H1 (cell line): Measurements from ENCODE around the gene ESYT2. TPM values are rescaled to one million over a fixed set of nuclear protein-coding genes. Genes with fewer than 3 reads are reported as not detected.

Source experiments
- CTCF ChIA-PET: fragments of 300-600 bp; sonication (Branson Sonifier 250); formaldehyde crosslinking; loops from one replicate; lab custom pipeline; 2021; ENCODE audit not compliant: partially characterized antibody; lab: Charles Lee
- POLR2A ChIA-PET: fragments of 300-600 bp; sonication (Branson Sonifier 250); formaldehyde crosslinking; loops from one replicate; lab custom pipeline; 2021; ENCODE audit warnings: inconsistent platforms; ENCODE audit not compliant: partially characterized antibody; lab: Charles Lee
- DNase-seq, 2 experiments: peaks; one replicate each; pipeline versions ENCODE4 v3.0.0 to v3.0.0-alpha.2; 2010 to 2022; ENCODE audit warnings: low spot score in 2 of 2, low read depth in 1 of 2, mixed read lengths in 1 of 2
- FAIRE-seq: peaks from 2 replicates; lab custom pipeline; 2011; peaks lifted over from hg19 to GRCh38; lab: Jason Lieb, UNC
- H2AFZ ChIP-seq: 2 replicates; pipeline ENCODE4 v1.8.1; 2012; ENCODE audit warnings: low read length, inconsistent platforms
- H2AK5ac ChIP-seq: 2 replicates; pipeline ENCODE4 v1.6.1; 2013; ENCODE audit warnings: low read depth, low read length
- H2BK120ac ChIP-seq: replicated peaks from 2 replicates; pipeline ENCODE3; 2013; ENCODE audit warnings: low read depth, low read length, inconsistent platforms
- H2BK12ac ChIP-seq: 2 replicates; pipeline ENCODE4 v1.6.1; 2013; ENCODE audit warnings: low read depth, low read length
- H2BK15ac ChIP-seq: 2 replicates; pipeline ENCODE4 v1.6.1; 2013; ENCODE audit warnings: low read length
- H2BK20ac ChIP-seq: 2 replicates; pipeline ENCODE4 v1.6.1; 2013; ENCODE audit warnings: low read length
- H2BK5ac ChIP-seq: 2 replicates; pipeline ENCODE4 v1.6.1; 2013; ENCODE audit warnings: low read depth, low read length
- H3K14ac ChIP-seq: 2 replicates; pipeline ENCODE4 v1.6.1; 2013; ENCODE audit warnings: inconsistent platforms; ENCODE audit not compliant: insufficient read length
- H3K18ac ChIP-seq: 2 replicates; pipeline ENCODE4 v1.6.1; 2013; ENCODE audit warnings: low read length; ENCODE audit errors: extremely low read depth
- H3K23ac ChIP-seq: 2 replicates; pipeline ENCODE4 v1.6.1; 2013; ENCODE audit warnings: inconsistent platforms; ENCODE audit not compliant: insufficient read length
- H3K23me2 ChIP-seq: 2 replicates; pipeline ENCODE4 v1.6.1; 2013; ENCODE audit warnings: low read depth, low read length
- H3K27ac ChIP-seq: 2 replicates; pipeline ENCODE4 v1.6.1; 2011; ENCODE audit warnings: low read depth, low read length, inconsistent platforms
- H3K27me3 ChIP-seq, 4 experiments: replicated peaks in 1 of 4; 1 replicate in 1 of 4; 2 replicates in 3 of 4; pipeline versions ENCODE4 v1.6.1 to v1.8.1; 2011 to 2013; ENCODE audit warnings: low read length in 3 of 4, mild to moderate bottlenecking in 3 of 4, inconsistent platforms in 2 of 4, mixed read lengths in 2 of 4, moderate library complexity in 1 of 4; ENCODE audit not compliant: control insufficient read depth in 3 of 4, insufficient read depth in 3 of 4; ENCODE audit errors: extremely low read depth in 1 of 4
- H3K36me3 ChIP-seq, 4 experiments: 2 replicates each; pipeline versions ENCODE4 v1.6.1 to v1.8.1; 2011 to 2013; ENCODE audit warnings: mild to moderate bottlenecking in 4 of 4, low read length in 3 of 4, moderate library complexity in 2 of 4, control low read depth in 1 of 4, inconsistent platforms in 1 of 4; ENCODE audit not compliant: insufficient read depth in 4 of 4, control insufficient read depth in 2 of 4
- H3K4ac ChIP-seq: replicated peaks from 2 replicates; pipeline ENCODE3; 2013; ENCODE audit warnings: low read length, low read depth, mixed read lengths, inconsistent platforms; ENCODE audit not compliant: insufficient read length
- H3K4me1 ChIP-seq, 4 experiments: replicated peaks in 1 of 4; 1 replicate in 1 of 4; 2 replicates in 3 of 4; pipeline versions ENCODE4 v1.6.1 to v1.8.1; 2011 to 2013; ENCODE audit warnings: low read length in 3 of 4, inconsistent platforms in 2 of 4, mixed read lengths in 1 of 4; ENCODE audit not compliant: insufficient read depth in 4 of 4, control insufficient read depth in 3 of 4
- H3K4me2 ChIP-seq, 2 experiments: 2 replicates each; pipeline versions ENCODE4 v1.6.1 to v1.8.1; 2011 to 2013; ENCODE audit warnings: low read depth in 2 of 2, low read length in 2 of 2, control low read depth in 1 of 2, inconsistent platforms in 1 of 2, mild to moderate bottlenecking in 1 of 2; ENCODE audit not compliant: insufficient read depth in 1 of 2
- H3K4me3 ChIP-seq, 4 experiments: fragments of 200-600, 300-600 bp in 1 of 4; sonication (generic), shearing (Covaris generic), sonication (Bioruptor Twin) in 1 of 4; 2 replicates each; pipeline versions ENCODE4 v1.5.1 to v1.8.1; 2011 to 2016; ENCODE audit warnings: low read length in 4 of 4, low read depth in 3 of 4, control low read depth in 2 of 4, inconsistent platforms in 2 of 4, mild to moderate bottlenecking in 2 of 4, mixed read lengths in 1 of 4, moderate library complexity in 1 of 4; ENCODE audit not compliant: insufficient read depth in 2 of 4; ENCODE audit errors: extremely low read depth in 1 of 4
- H3K56ac ChIP-seq: replicated peaks from 2 replicates; pipeline ENCODE3; 2013; ENCODE audit warnings: low read depth, mild to moderate bottlenecking, mixed read lengths, low read length, inconsistent platforms; ENCODE audit not compliant: insufficient read length
- H3K79me1 ChIP-seq: 2 replicates; pipeline ENCODE4 v1.6.1; 2013; ENCODE audit warnings: low read depth, low read length, control low read depth
- H3K79me2 ChIP-seq, 2 experiments: 2 replicates each; pipeline versions ENCODE4 v1.6.1 to v1.8.1; 2012 to 2013; ENCODE audit warnings: low read length in 2 of 2, mild to moderate bottlenecking in 2 of 2, inconsistent platforms in 1 of 2; ENCODE audit not compliant: insufficient read depth in 2 of 2, control insufficient read depth in 1 of 2
- H3K9ac ChIP-seq, 4 experiments: replicated peaks in 1 of 4; 1 replicate in 1 of 4; 2 replicates in 3 of 4; pipeline versions ENCODE4 v1.6.1 to v1.8.1; 2011 to 2013; ENCODE audit warnings: low read depth in 3 of 4, low read length in 3 of 4, control low read depth in 2 of 4, mild to moderate bottlenecking in 2 of 4, moderate library complexity in 2 of 4, inconsistent platforms in 1 of 4; ENCODE audit errors: extremely low read depth in 1 of 4
- H3K9me3 ChIP-seq, 2 experiments: 2 replicates each; pipeline versions ENCODE4 v1.6.1 to v1.8.1; 2012 to 2013; ENCODE audit warnings: mild to moderate bottlenecking in 2 of 2, moderate library complexity in 2 of 2, control low read depth in 1 of 2, inconsistent platforms in 1 of 2, low read depth in 1 of 2, low read length in 1 of 2, mixed read lengths in 1 of 2; ENCODE audit not compliant: insufficient read depth in 2 of 2
- H4K20me1 ChIP-seq, 2 experiments: replicated peaks in 1 of 2; 2 replicates each; pipeline versions ENCODE3 to v1.8.1; 2011 to 2013; ENCODE audit warnings: inconsistent platforms in 2 of 2, low read length in 2 of 2, mild to moderate bottlenecking in 1 of 2; ENCODE audit not compliant: insufficient read depth in 2 of 2, control insufficient read depth in 1 of 2
- H4K5ac ChIP-seq: 2 replicates; pipeline ENCODE4 v1.6.1; 2013; ENCODE audit warnings: low read length, low read depth, mixed read lengths, inconsistent platforms; ENCODE audit not compliant: insufficient read length
- H4K8ac ChIP-seq: 2 replicates; pipeline ENCODE4 v1.8.0; 2013; ENCODE audit warnings: mild to moderate bottlenecking, moderate library complexity, low read length, inconsistent platforms; ENCODE audit not compliant: insufficient read depth; ENCODE audit errors: extremely low read depth
- H4K91ac ChIP-seq: replicated peaks from 2 replicates; pipeline ENCODE3; 2013; ENCODE audit warnings: low read length, mixed read lengths, inconsistent platforms; ENCODE audit not compliant: insufficient read length
- ATF2 ChIP-seq: IDR thresholded peaks from 2 replicates; pipeline ENCODE4 v1.6.1; 2012; ENCODE audit warnings: low read length, inconsistent platforms
- POLR2AphosphoS5 ChIP-seq: IDR thresholded peaks from 2 replicates; pipeline ENCODE4 v1.6.1; 2011; ENCODE audit warnings: low read depth, low read length
- RAD21 ChIP-seq, 2 experiments: IDR thresholded peaks in 1 of 2; conservative IDR thresholded peaks in 1 of 2; 2 replicates each; pipeline ENCODE4 v1.6.1; 2011; ENCODE audit warnings: low read depth in 2 of 2, low read length in 2 of 2, improper control_type of control experiment in 1 of 2, inconsistent platforms in 1 of 2, mild to moderate bottlenecking in 1 of 2, moderate library complexity in 1 of 2
- SRF ChIP-seq: IDR thresholded peaks from 2 replicates; pipeline ENCODE4 v1.6.1; 2011; ENCODE audit warnings: mild to moderate bottlenecking, low read depth, low read length, moderate library complexity
- WGBS, 2 experiments: shearing (Covaris generic) in 1 of 2; methylation state at CpG; one replicate each; pipeline versions ENCODE4 v1.1.6 to v1.1.7; 2013 to 2015; ENCODE audit warnings: low lambda C conversion rate in 2 of 2, mixed read lengths in 2 of 2, inconsistent platforms in 1 of 2, low coverage in 1 of 2, missing lambda C conversion rate in 1 of 2; ENCODE audit not compliant: insufficient replicate concordance in 2 of 2, insufficient coverage in 1 of 2, insufficient read length in 1 of 2; ENCODE audit errors: extremely low coverage in 1 of 2, missing lambda C conversion rate in 1 of 2; 5-methylcytosine and 5-hydroxymethylcytosine counted together
- polyA plus RNA-seq, 7 experiments: library from polyadenylated mRNA; depleted of rRNA in 3 of 7; stranded (reverse) in 5 of 7; unstranded in 2 of 7; fragments of >200 nt in 5 of 7; fragments of 200-250 nt in 2 of 7; gene quantifications; 1 replicate in 5 of 7; 2 replicates in 1 of 7; 4 replicates in 1 of 7; pipeline versions ENCODE4 v1.2.1 to v1.2.3, GENCODE V29; 2011 to 2013; ENCODE audit warnings: missing spikeins in 2 of 7, mixed read lengths in 2 of 7
- total RNA-seq: library from RNA; stranded (reverse); fragmentation: NEBNext Ultra II Directional; extraction: Animal tissue kit (Norgen Biotek cat#: 25700); gene quantifications from 2 replicates; pipeline ENCODE4 v1.2.1, GENCODE V29; 2021

The ESYT2 gene
- total and polyA plus RNA-seq, 2 of the 8 experiments (the other 6 are each of a cell fraction or from before 2014, with no cell fraction given): 27.0 to 37.5 TPM

- Histone ChIP-seq H2AK5ac (no peak overlapping the region), H2BK12ac (no peak overlapping the region), H4K8ac (no peak overlapping the region), H3K23ac (no peak overlapping the region), H3K56ac (no peak overlapping the region), H3K18ac (no peak overlapping the region), H4K5ac (no peak overlapping the region), H3K27me3 (no peaks in the 10 kb centered on the region), H3K23me2 (no peaks in the 10 kb centered on the region), H3K9ac (no peak overlapping the region), H3K79me1 (no peaks in the 10 kb centered on the region), H4K91ac (no peak overlapping the region), H3K4me1 (peaks cover 0 to 7% (median 0%) of the 10 kb centered on the region in 4 experiments; a peak in 1 of 7 replicates), H4K20me1 (no peaks in the 10 kb centered on the region), H2BK20ac (no peak overlapping the region), H2BK120ac (no peak overlapping the region), H3K9me3 (no peaks in the 10 kb centered on the region), H3K14ac (no peak overlapping the region), H2AFZ (no peak overlapping the region), H3K79me2 (no peaks in the 10 kb centered on the region; a peak in 1 of 4 replicates), H3K36me3 (no peaks in the 10 kb centered on the region), H3K4me3 (no peak overlapping the region)
- ChIA-PET CTCF (interaction anchor here (0.7 to 3.0 kb wide), 2 partner anchors 9 to 30 kb away, joined by 3 to 18 read pairs; no protein-coding TSS in a partner anchor), POLR2A (no interaction called here)
- no peak for FAIRE-seq
- DNase-seq: peak in 1 of 2 experiments; percentile 35
- TF ChIP-seq SRF (no peak), POLR2AphosphoS5 (no peak), RAD21 (IDR thresholded peaks at IDR 0.05 in 1 of 2, conservative IDR thresholded peaks at IDR 0.05 in 1 of 2; ENCODE audit: low read depth in 2 of 2, low read length in 2 of 2) (no peak), ATF2 (no peak)
- TF ChIP-seq, all 59 proteins: peak for 0
- Histone ChIP-seq H2BK15ac (0 out of 2 replicates have a peak overlapping the region, but pooled peaks have one; percentile 77), H2BK5ac (no peak overlapping the region), H3K27ac (no peak overlapping the region), H3K4ac (no peak overlapping the region), H3K4me2 (no peak overlapping the region)
- WGBS, 2 experiments: 91% methylated on average over 21 of the region's 21 CpGs; no CpG with 5 or more reads in 1 of the 2 experiments
Observed at GRCh38 chr7:158724658-158725505, 104.4 kb downstream of the ESYT2 start.
